GM19463 (cell line): ENCODE measurements around the gene FBXO47.
"Not testable (repeated sequence)": the region's sequence is repeated elsewhere in the genome, so short reads cannot be mapped to it uniquely, and the experiment has no call there.

Source experiments
- ATAC-seq: cut with Tn5 transposase; IDR thresholded peaks from one replicate; pipeline ENCODE4 v1.9.1; 2021; ENCODE audit warnings: mild to moderate bottlenecking, moderate library complexity; ENCODE audit not compliant: unreplicated experiment

Gene FBXO47

GRCh38 chr17:38922538-38923297, 44.5 kb downstream of the FBXO47 start:
- no peak for ATAC-seq

GRCh38 chr17:38921756-38922411, 45.3 kb downstream of the FBXO47 start:
- no peak for ATAC-seq

GRCh38 chr17:38920374-38921291, 46.6 kb downstream of the FBXO47 start:
- ATAC-seq, result no peak

GRCh38 chr17:38919316-38920078, 47.7 kb downstream of the FBXO47 start:
- ATAC-seq, result no peak

- no peak for ATAC-seq
Observed at GRCh38 chr17:38918916-38919315, 48.3 kb downstream of the FBXO47 start.

GRCh38 chr17:38918129-38918913, 48.9 kb downstream of the FBXO47 start:
- ATAC-seq, result no peak

GRCh38 chr17:38917259-38917658, 49.9 kb downstream of the FBXO47 start:
- ATAC-seq, result no peak

- no peak for ATAC-seq
Observed at GRCh38 chr17:38916771-38917170, 50.4 kb downstream of the FBXO47 start.

GRCh38 chr17:38915639-38915995, 51.6 kb downstream of the FBXO47 start:
- ATAC-seq, result no peak

GRCh38 chr17:38914741-38915638, 52.2 kb downstream of the FBXO47 start:
- ATAC-seq, result no peak

- no peak for ATAC-seq
Observed at GRCh38 chr17:38912221-38912813, 54.9 kb downstream of the FBXO47 start.

- not testable (repeated sequence) for ATAC-seq
Observed at GRCh38 chr17:38911731-38912081, 55.5 kb downstream of the FBXO47 start.

GRCh38 chr17:38911081-38911730, 56.0 kb downstream of the FBXO47 start:
- no peak for ATAC-seq

GRCh38 chr17:38910325-38910724, 56.9 kb downstream of the FBXO47 start:
- no peak for ATAC-seq

- no peak for ATAC-seq
Observed at GRCh38 chr17:38908676-38909181, 58.5 kb downstream of the FBXO47 start.

- no peak for ATAC-seq
Observed at GRCh38 chr17:38907930-38908675, 59.1 kb downstream of the FBXO47 start.
